OCI-LY1 (cell line): Measurements from ENCODE around the gene CRKL.

Source experiments
- CTCF ChIP-seq: fragments of 200-600 bp; sonication (generic), shearing (Covaris generic); IDR thresholded peaks from 2 replicates; pipeline ENCODE4 v1.5.1; 2017; ENCODE audit warnings: mild to moderate bottlenecking, antibody characterized with exemption, low read length, moderate library complexity, mixed read lengths
- EZH2 ChIP-seq: fragments of 200-600 bp; sonication (generic), shearing (Covaris generic); IDR thresholded peaks from 2 replicates; pipeline ENCODE4 v1.8.0; 2017; ENCODE audit warnings: borderline replicate concordance, mixed run types, mild to moderate bottlenecking, antibody characterized with exemption, low read length, moderate library complexity, mixed read lengths

GRCh38 chr22:21000207-21000986 is 83.2 kb downstream of the CRKL start:
- TF ChIP-seq CTCF (peak; percentile 16; the same call in 1 of the 2 replicates), EZH2 (no peak)
